ENCODE measurements around the gene S100A2. TPM values are rescaled to one million over a fixed set of nuclear protein-coding genes. Genes with fewer than 3 reads are reported as not detected.
"Not testable (repeated sequence)": the region's sequence is repeated elsewhere in the genome, so short reads cannot be mapped to it uniquely, and the experiment has no call there.

The S100A2 gene
- total and polyA plus RNA-seq, 2 donors (not counting 1 experiment from before 2014, with no cell fraction given) = 0.19 TPM; not detected in 1

DNA sequence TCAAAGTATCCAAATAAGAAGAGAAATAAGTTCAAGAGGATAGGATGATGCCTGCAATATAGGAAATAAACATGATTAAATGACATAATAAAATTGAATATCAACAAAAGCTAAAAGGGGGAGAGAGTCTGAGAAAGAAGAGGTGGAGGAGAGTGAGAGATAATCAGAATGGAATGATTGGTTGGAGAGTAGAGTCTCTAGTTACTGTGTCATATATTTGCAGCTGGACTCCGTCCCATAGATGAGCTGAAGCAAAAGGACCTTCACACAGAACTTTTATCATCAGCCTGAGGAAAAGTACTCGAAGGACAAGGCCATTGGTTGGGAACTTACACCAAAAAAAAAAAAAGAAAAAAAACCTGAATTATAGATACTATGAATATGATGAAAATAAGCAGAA, 22.8 kb upstream of the S100A2 start:
- no CpG with 5 or more reads among the region's 2 CpGs for WGBS (ENCODE audit: insufficient coverage)
- POLR2A ChIA-PET = interaction anchor here (0.7 kb wide), 1 partner anchor 61 kb away, joined by 5 read pairs; no protein-coding TSS in a partner anchor
- no peak overlapping the region for H3K4me3 Mint-ChIP-seq
- intact Hi-C loops (cut with micrococcal nuclease) = no loop called here
- no peak overlapping the region for H3K9ac ChIP-seq (ENCODE audit: low read length)
- no peaks in the 10 kb centered on the region for H3K79me2 ChIP-seq (ENCODE audit: control insufficient read depth, insufficient read depth, low read length)
- H3K4me2 ChIP-seq (replicated peaks; ENCODE audit: low read depth, low read length, poor library complexity, severe bottlenecking) = no peak overlapping the region
- H3K27me3 Mint-ChIP-seq = peaks cover 10% of the 10 kb centered on the region
- no peak overlapping the region for H3K4me3 ChIP-seq (ENCODE audit: control extremely low read depth in 1 of 5, extremely low read depth in 1 of 5, insufficient read depth in 1 of 5, low read depth in 2 of 5, low read length in 4 of 5)
- no peak for TF ChIP-seq EZH2 (IDR thresholded peaks at IDR 0.05; ENCODE audit: borderline replicate concordance, insufficient read depth, low read depth, low read length, poor library complexity, severe bottlenecking)
- TF ChIP-seq, protein P1, sequence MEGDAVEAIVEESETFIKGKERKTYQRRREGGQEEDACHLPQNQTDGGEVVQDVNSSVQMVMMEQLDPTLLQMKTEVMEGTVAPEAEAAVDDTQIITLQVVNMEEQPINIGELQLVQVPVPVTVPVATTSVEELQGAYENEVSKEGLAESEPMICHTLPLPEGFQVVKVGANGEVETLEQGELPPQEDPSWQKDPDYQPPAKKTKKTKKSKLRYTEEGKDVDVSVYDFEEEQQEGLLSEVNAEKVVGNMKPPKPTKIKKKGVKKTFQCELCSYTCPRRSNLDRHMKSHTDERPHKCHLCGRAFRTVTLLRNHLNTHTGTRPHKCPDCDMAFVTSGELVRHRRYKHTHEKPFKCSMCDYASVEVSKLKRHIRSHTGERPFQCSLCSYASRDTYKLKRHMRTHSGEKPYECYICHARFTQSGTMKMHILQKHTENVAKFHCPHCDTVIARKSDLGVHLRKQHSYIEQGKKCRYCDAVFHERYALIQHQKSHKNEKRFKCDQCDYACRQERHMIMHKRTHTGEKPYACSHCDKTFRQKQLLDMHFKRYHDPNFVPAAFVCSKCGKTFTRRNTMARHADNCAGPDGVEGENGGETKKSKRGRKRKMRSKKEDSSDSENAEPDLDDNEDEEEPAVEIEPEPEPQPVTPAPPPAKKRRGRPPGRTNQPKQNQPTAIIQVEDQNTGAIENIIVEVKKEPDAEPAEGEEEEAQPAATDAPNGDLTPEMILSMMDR (IDR thresholded peaks at IDR 0.05) = no peak
- H3K4me1 Mint-ChIP-seq = no peaks in the 10 kb centered on the region
- no peak for DNase-seq
- no peaks in the 10 kb centered on the region for H3K27me3 ChIP-seq (replicated peaks in 1 of 4; ENCODE audit: control extremely low read depth in 1 of 4, control insufficient read depth in 3 of 4, insufficient read depth in 4 of 4, low read length in 3 of 4)
- no peak overlapping the region for H2AFZ ChIP-seq (ENCODE audit: insufficient read depth, low read depth, low read length, poor library complexity, severe bottlenecking)
- no peak overlapping the region for H3K27ac ChIP-seq (ENCODE audit: low read length in 2 of 2)
- H3K36me3 ChIP-seq (replicated peaks in 1 of 2; ENCODE audit: control extremely low read depth in 1 of 2, control insufficient read depth in 1 of 2, extremely low read depth in 1 of 2, insufficient read depth in 2 of 2, low read length in 1 of 2) = no peaks in the 10 kb centered on the region
- no peaks in the 10 kb centered on the region for H3K9me3 ChIP-seq (ENCODE audit: control extremely low read depth in 1 of 3, control insufficient read depth in 2 of 3, insufficient read depth in 1 of 3, low read length in 2 of 3)
- no peaks in the 10 kb centered on the region for H3K9me3 Mint-ChIP-seq (ENCODE audit: insufficient read depth)
- no peak overlapping the region for H3K27ac Mint-ChIP-seq
- no peak for ATAC-seq (ENCODE audit: low read depth)
- CTCF ChIA-PET = interaction anchor here (0.9 to 1.4 kb wide), 2 partner anchors 11 to 19 kb away, joined by 5 read pairs; no protein-coding TSS in a partner anchor
- H4K20me1 ChIP-seq (ENCODE audit: control insufficient read depth, insufficient read depth, low read length, poor library complexity, severe bottlenecking) = no peaks in the 10 kb centered on the region
- no peaks in the 10 kb centered on the region for H3K4me1 ChIP-seq (ENCODE audit: control insufficient read depth in 2 of 2, insufficient read depth in 2 of 2, low read length in 2 of 2)

DNA sequence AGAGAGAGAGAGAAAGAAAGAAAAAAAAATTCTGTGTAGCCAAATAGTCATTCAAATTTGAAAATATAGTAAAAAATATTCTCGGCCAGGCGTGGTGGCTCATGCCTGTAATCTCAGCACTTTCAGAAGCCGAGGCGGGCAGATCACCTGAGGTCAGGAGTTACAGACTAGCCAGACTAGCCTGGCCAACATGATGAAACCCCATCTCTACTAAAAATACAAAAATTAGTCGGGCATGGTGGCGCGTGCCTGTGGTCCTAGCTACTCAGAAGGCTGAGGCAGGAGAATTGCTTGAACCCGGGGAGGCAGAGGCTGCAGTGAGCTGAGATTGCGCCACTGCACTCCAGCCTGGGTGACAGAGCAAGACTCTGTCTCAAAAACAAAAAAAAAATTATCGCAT, 22.4 kb upstream of the S100A2 start:
- CTCF ChIA-PET = interaction anchor here (0.9 to 1.4 kb wide), 2 partner anchors 11 to 18 kb away, joined by 5 read pairs; no protein-coding TSS in a partner anchor
- DNase-seq; H3K9me3 ChIP-seq (ENCODE audit: control extremely low read depth in 1 of 3, control insufficient read depth in 2 of 3, insufficient read depth in 1 of 3, low read length in 2 of 3); H3K4me1 ChIP-seq (ENCODE audit: control insufficient read depth in 2 of 2, insufficient read depth in 2 of 2, low read length in 2 of 2); H3K4me1 Mint-ChIP-seq; H3K27ac ChIP-seq (ENCODE audit: low read length in 2 of 2); H3K9ac ChIP-seq (ENCODE audit: low read length); H3K36me3 ChIP-seq (replicated peaks in 1 of 2; ENCODE audit: control extremely low read depth in 1 of 2, control insufficient read depth in 1 of 2, extremely low read depth in 1 of 2, insufficient read depth in 2 of 2, low read length in 1 of 2); H3K4me2 ChIP-seq (replicated peaks; ENCODE audit: low read depth, low read length, poor library complexity, severe bottlenecking); H2AFZ ChIP-seq (ENCODE audit: insufficient read depth, low read depth, low read length, poor library complexity, severe bottlenecking); H3K4me3 ChIP-seq (ENCODE audit: control extremely low read depth in 1 of 5, extremely low read depth in 1 of 5, insufficient read depth in 1 of 5, low read depth in 2 of 5, low read length in 4 of 5); H3K79me2 ChIP-seq (ENCODE audit: control insufficient read depth, insufficient read depth, low read length); intact Hi-C loops (cut with micrococcal nuclease); H4K20me1 ChIP-seq (ENCODE audit: control insufficient read depth, insufficient read depth, low read length, poor library complexity, severe bottlenecking); H3K27me3 ChIP-seq (replicated peaks in 1 of 4; ENCODE audit: control extremely low read depth in 1 of 4, control insufficient read depth in 3 of 4, insufficient read depth in 4 of 4, low read length in 3 of 4); H3K9me3 Mint-ChIP-seq (ENCODE audit: insufficient read depth); H3K27ac Mint-ChIP-seq; H3K4me3 Mint-ChIP-seq; ATAC-seq (ENCODE audit: low read depth): not testable (repeated sequence)
- POLR2A ChIA-PET = interaction anchor here (0.7 kb wide), 1 partner anchor 62 kb away, joined by 5 read pairs; no protein-coding TSS in a partner anchor
- peaks cover 10% of the 10 kb centered on the region for H3K27me3 Mint-ChIP-seq
- 97% methylated on average over 7 of the region's 10 CpGs for WGBS (ENCODE audit: insufficient coverage)
